Adrenal gland (tissue), 12 donors: ENCODE results near the gene TTC22. TPM values are rescaled to one million over a fixed set of nuclear protein-coding genes. Genes with fewer than 3 reads are reported as not detected.

Experiments used
- DNase-seq, 7 donors: peaks; one replicate each; pipeline ENCODE4 v3.0.0-alpha.2; 2019 to 2020
- H3K27ac ChIP-seq, 5 donors: fragments of 200-600 bp; sonication (generic) in 4 of 5; 1 replicate in 3 of 5; 2 replicates in 2 of 5; pipeline versions ENCODE4 v1.5.1 to v1.8.0; 2016 to 2020; ENCODE audit warnings: mild to moderate bottlenecking in 1 of 5
- H3K27me3 ChIP-seq: fragments of 200-600 bp; 2 replicates; pipeline ENCODE4 v1.8.0; 2021
- H3K36me3 ChIP-seq, 2 donors: fragments of 200-600 bp; replicated peaks in 1 of 2; 1 replicate in 1 of 2; 2 replicates in 1 of 2; pipeline versions ENCODE4 v1.5.1 to v1.8.0; 2018 to 2022
- H3K4me1 ChIP-seq, 2 donors: fragments of 200-600 bp; replicated peaks in 1 of 2; 1 replicate in 1 of 2; 2 replicates in 1 of 2; pipeline versions ENCODE4 v1.5.1 to v1.8.0; 2018 to 2021
- H3K4me3 ChIP-seq, 4 donors: fragments of 200-600 bp; sonication (generic) in 3 of 4; one replicate each; pipeline ENCODE4 v1.5.1; 2016 to 2018
- H3K9me3 ChIP-seq, 3 donors: fragments of 200-600 bp; sonication (generic) in 1 of 3; replicated peaks in 1 of 3; 1 replicate in 2 of 3; 2 replicates in 1 of 3; pipeline versions ENCODE4 v1.5.1 to v1.8.0; 2016 to 2021
- CTCF ChIP-seq, 6 experiments: fragments of 450-650 bp in 4 of 6; fragments of 200-600 bp in 2 of 6; sonication (generic) in 1 of 6; IDR thresholded peaks; 1 replicate in 5 of 6; 2 replicates in 1 of 6; pipeline versions ENCODE4 v1.5.1 to v1.8.0; 2016 to 2021; ENCODE audit warnings: antibody characterized with exemption in 6 of 6, mild to moderate bottlenecking in 2 of 6, moderate library complexity in 1 of 6
- POLR2A ChIP-seq, 2 donors: fragments of 450-650 bp; IDR thresholded peaks; one replicate each; pipeline ENCODE4 v1.6.1; 2017; ENCODE audit warnings: antibody characterized with exemption in 2 of 2, mild to moderate bottlenecking in 2 of 2, moderate library complexity in 1 of 2
- WGBS, 4 donors: extraction: QIAGEN DNeasy Blood & Tissue Kit in 2 of 4; methylation state at CpG; one replicate each; pipeline versions ENCODE4 v1.1.5 to v1.1.7; 2013 to 2017; 5-methylcytosine and 5-hydroxymethylcytosine counted together
- intact Hi-C, 2 donors: fragments of 100-400 bp; cut with DNase I; formaldehyde crosslinking; loops; one replicate each; pipeline versions ENCODE4 v1.14.1 to v1.15.0; 2022 to 2023
- polyA plus RNA-seq, 3 donors: library from polyadenylated mRNA; stranded (reverse); fragments of 200-250 nt in 2 of 3; fragments of 350-450 nt in 1 of 3; fragmentation: Illumina TruSeq in 1 of 3; extraction: RNeasy Lipid Tissue Mini Kit (QIAGEN cat#74804) in 1 of 3; gene quantifications; one replicate each; pipeline ENCODE4 v1.2.3, GENCODE V29; 2013 to 2014
- total RNA-seq, 9 donors: library from RNA; depleted of rRNA in 4 of 9; stranded (reverse); fragments of >200 nt in 4 of 9; fragments of 120-200 nt in 1 of 9; fragmentation: NEBNext Ultra II Directional in 1 of 9; extraction: Animal tissue kit (Norgen Biotek cat#: 25700) in 1 of 9; gene quantifications; one replicate each; pipeline versions ENCODE4 v1.1.0 to v1.2.4, GENCODE V29; 2013 to 2023
- donor health status: healthy with polysubstance abuse.
- donor health status: Bipolar disorder and iron deficiency.
- donor health status: DM: yes; HTN: yes; CAD: no.
- donor health status: DM: no; HTN: no; CAD: no.
- donor health status: DM: no; HTN: no; CAD: no.
- donor health status: DM: yes; HTN: yes; CAD: no.

TTC22 gene
- total and polyA plus RNA-seq, 12 donors, result 0.09 to 2.3 (median 1.7) TPM

GRCh38 chr1:54833121-54833520 lies 32.0 kb upstream of the TTC22 start:
- TF ChIP-seq POLR2A (IDR thresholded peaks at IDR 0.05), result no peak
- TF ChIP-seq CTCF (IDR thresholded peaks at IDR 0.05), result no peak
- Histone ChIP-seq H3K4me3 (no peak overlapping the region), H3K27ac (no peak overlapping the region), H3K4me1 (no peaks in the 10 kb centered on the region), H3K9me3 (peaks cover 0 to 5% (median 0%) of the 10 kb centered on the region in 3 donors), H3K36me3 (no peaks in the 10 kb centered on the region), H3K27me3 (no peaks in the 10 kb centered on the region)
- 79 to 87% (median 82%) methylated on average over 7 to 9 of the region's 9 CpGs for WGBS, 4 donors
- peak in 1 of 7 donors; percentile 29 for DNase-seq
- intact Hi-C loops, result no loop called here

GRCh38 chr1:54826226-54826816 lies 25.2 kb upstream of the TTC22 start:
- WGBS, 4 donors, result 86 to 92% (median 91%) methylated on average over 2 to 4 of the region's 4 CpGs
- DNase-seq, result peak in 1 of 7 donors; percentile 36

GRCh38 chr1:54825696-54826095 lies 24.6 kb upstream of the TTC22 start:
- Histone ChIP-seq H3K27ac (no peak overlapping the region), H3K36me3 (no peaks in the 10 kb centered on the region), H3K27me3 (no peaks in the 10 kb centered on the region), H3K4me3 (no peak overlapping the region), H3K4me1 (no peaks in the 10 kb centered on the region), H3K9me3 (peaks cover 0 to 5% (median 3%) of the 10 kb centered on the region in 3 donors)
- peak in 1 of 7 donors; percentile 45 for DNase-seq
- 90 to 92% (median 91%) methylated on average over 2 to 5 of the region's 5 CpGs for WGBS, 4 donors
- intact Hi-C loops, result no loop called here
- no peak for TF ChIP-seq POLR2A (IDR thresholded peaks at IDR 0.05)
- TF ChIP-seq CTCF (IDR thresholded peaks at IDR 0.05), result no peak

More at GRCh38 chr1:54826226-54826816, 25.2 kb upstream of the TTC22 start:
- H3K27ac ChIP-seq, result no peak overlapping the region
- H3K27me3 ChIP-seq, result no peaks in the 10 kb centered on the region
- H3K9me3 ChIP-seq, result peaks cover 0 to 10% (median 3%) of the 10 kb centered on the region in 3 donors
- intact Hi-C loops, result no loop called here
- no peaks in the 10 kb centered on the region for H3K36me3 ChIP-seq
- no peaks in the 10 kb centered on the region for H3K4me1 ChIP-seq
- no peak overlapping the region for H3K4me3 ChIP-seq
- TF ChIP-seq POLR2A (IDR thresholded peaks at IDR 0.05) (no peak), CTCF (IDR thresholded peaks at IDR 0.05) (no peak)

- intact Hi-C loops, result no loop called here
- 81 to 87% (median 85%) methylated on average over 3 of the region's 3 CpGs for WGBS, 4 donors
- H3K27me3 ChIP-seq, result no peaks in the 10 kb centered on the region
- no peaks in the 10 kb centered on the region for H3K4me1 ChIP-seq
- H3K9me3 ChIP-seq, result peaks cover 0 to 5% (median 3%) of the 10 kb centered on the region in 3 donors
- no peak overlapping the region for H3K4me3 ChIP-seq
- no peaks in the 10 kb centered on the region for H3K36me3 ChIP-seq
- DNase-seq, result no peak
- H3K27ac ChIP-seq, result no peak overlapping the region
- TF ChIP-seq POLR2A (IDR thresholded peaks at IDR 0.05) (no peak), CTCF (IDR thresholded peaks at IDR 0.05) (no peak)
These were observed 22.5 kb upstream of the TTC22 start for GRCh38 chr1:54823670-54824069.
